HG03565 (cell line): Measurements from ENCODE around the gene TRIP13.

Source experiments
- ATAC-seq: cut with Tn5 transposase; IDR thresholded peaks from one replicate; pipeline ENCODE4 v1.9.1; 2021; ENCODE audit warnings: mild to moderate bottlenecking, moderate library complexity; ENCODE audit not compliant: unreplicated experiment

TRIP13 gene

GRCh38 chr5:854217-854616 is 38.5 kb upstream of the TRIP13 start:
- ATAC-seq = no peak

GRCh38 chr5:854966-855743 is 37.5 kb upstream of the TRIP13 start:
- no peak for ATAC-seq

- ATAC-seq = no peak
Measured at GRCh38 chr5:855771-856530, 36.7 kb upstream of the TRIP13 start.

- no peak for ATAC-seq
Measured at GRCh38 chr5:856531-857425, 35.9 kb upstream of the TRIP13 start.

- no peak for ATAC-seq
Measured at GRCh38 chr5:858726-859125, 34.0 kb upstream of the TRIP13 start.

GRCh38 chr5:859391-859790 is 33.3 kb upstream of the TRIP13 start:
- no peak for ATAC-seq

- ATAC-seq = no peak
Measured at GRCh38 chr5:859798-860296, 32.8 kb upstream of the TRIP13 start.

- ATAC-seq = no peak
Measured at GRCh38 chr5:860506-861150, 32.1 kb upstream of the TRIP13 start.

GRCh38 chr5:861442-862366 is 31.0 kb upstream of the TRIP13 start:
- ATAC-seq = no peak

- ATAC-seq = no peak
Measured at GRCh38 chr5:862367-863243, 30.1 kb upstream of the TRIP13 start.

GRCh38 chr5:863244-863805 is 29.4 kb upstream of the TRIP13 start:
- ATAC-seq = no peak

GRCh38 chr5:864492-865167 is 28.1 kb upstream of the TRIP13 start:
- ATAC-seq = no peak

- no peak for ATAC-seq
Measured at GRCh38 chr5:865168-865521, 27.5 kb upstream of the TRIP13 start.

GRCh38 chr5:865771-866170 is 26.9 kb upstream of the TRIP13 start:
- ATAC-seq = no peak

GRCh38 chr5:867300-867870 is 25.3 kb upstream of the TRIP13 start:
- ATAC-seq = no peak

- no peak for ATAC-seq
Measured at GRCh38 chr5:868428-869135, 24.1 kb upstream of the TRIP13 start.

- no peak for ATAC-seq
Measured at GRCh38 chr5:870956-871355, 21.7 kb upstream of the TRIP13 start.
